Activated CD4-positive, alpha-beta memory T cell treated with anti-CD3 and anti-CD28 coated beads, Interleukin-2, amount 10 ng/mL, durations not matched to agents 7 days and 5 days (primary cell): ENCODE results near the gene CTTN. TPM values are rescaled to one million over a fixed set of nuclear protein-coding genes. Genes with fewer than 3 reads are reported as not detected.

Experiments used
- CTCF ChIA-PET: fragments of 350-600 bp; sonication (Branson Sonifier 250); formaldehyde crosslinking; loops from one replicate; lab custom pipeline; 2021; ENCODE audit warnings: antibody characterized with exemption, inconsistent platforms; lab: Charles Lee
- POLR2A ChIA-PET: fragments of 350-600 bp; sonication (Branson Sonifier 250); formaldehyde crosslinking; loops from one replicate; lab custom pipeline; 2021; ENCODE audit warnings: antibody characterized with exemption; lab: Charles Lee
- DNase-seq: peaks from one replicate; pipeline ENCODE4 v3.0.0-alpha.2; 2020
- H3K27ac Mint-ChIP-seq: one replicate; pipeline ENCODE4 v1.8.0; 2021; ENCODE audit warnings: mild to moderate bottlenecking, mixed read lengths
- H3K27me3 Mint-ChIP-seq: one replicate; pipeline ENCODE4 v1.8.0; 2021; ENCODE audit warnings: mixed read lengths
- H3K36me3 Mint-ChIP-seq: one replicate; pipeline ENCODE4 v1.8.0; 2021; ENCODE audit warnings: low read depth, mixed read lengths
- H3K4me1 Mint-ChIP-seq: one replicate; pipeline ENCODE4 v1.8.0; 2021; ENCODE audit warnings: mixed read lengths
- H3K4me3 Mint-ChIP-seq: one replicate; pipeline ENCODE4 v1.8.0; 2021; ENCODE audit warnings: mild to moderate bottlenecking, mixed read lengths
- H3K9me3 Mint-ChIP-seq: one replicate; pipeline ENCODE4 v1.8.0; 2021; ENCODE audit warnings: mixed read lengths
- total RNA-seq, 2 experiments: library from RNA; stranded (reverse); gene quantifications; one replicate each; pipeline ENCODE4 v1.2.3, GENCODE V29; 2021

The CTTN gene
- total RNA-seq, 2 experiments from 2014 or later, result 1.7 to 1.9 TPM

GRCh38 chr11:70429724-70430521 is 31.6 kb downstream of the CTTN start:
- Mint-ChIP-seq H3K36me3 (no peaks in the 10 kb centered on the region), H3K27me3 (peaks cover 3% of the 10 kb centered on the region), H3K27ac (no peak overlapping the region), H3K4me3 (no peak overlapping the region), H3K9me3 (no peaks in the 10 kb centered on the region), H3K4me1 (no peaks in the 10 kb centered on the region)
- POLR2A ChIA-PET, result no interaction called here
- no peak for DNase-seq
- CTCF ChIA-PET, result no interaction called here

DNA sequence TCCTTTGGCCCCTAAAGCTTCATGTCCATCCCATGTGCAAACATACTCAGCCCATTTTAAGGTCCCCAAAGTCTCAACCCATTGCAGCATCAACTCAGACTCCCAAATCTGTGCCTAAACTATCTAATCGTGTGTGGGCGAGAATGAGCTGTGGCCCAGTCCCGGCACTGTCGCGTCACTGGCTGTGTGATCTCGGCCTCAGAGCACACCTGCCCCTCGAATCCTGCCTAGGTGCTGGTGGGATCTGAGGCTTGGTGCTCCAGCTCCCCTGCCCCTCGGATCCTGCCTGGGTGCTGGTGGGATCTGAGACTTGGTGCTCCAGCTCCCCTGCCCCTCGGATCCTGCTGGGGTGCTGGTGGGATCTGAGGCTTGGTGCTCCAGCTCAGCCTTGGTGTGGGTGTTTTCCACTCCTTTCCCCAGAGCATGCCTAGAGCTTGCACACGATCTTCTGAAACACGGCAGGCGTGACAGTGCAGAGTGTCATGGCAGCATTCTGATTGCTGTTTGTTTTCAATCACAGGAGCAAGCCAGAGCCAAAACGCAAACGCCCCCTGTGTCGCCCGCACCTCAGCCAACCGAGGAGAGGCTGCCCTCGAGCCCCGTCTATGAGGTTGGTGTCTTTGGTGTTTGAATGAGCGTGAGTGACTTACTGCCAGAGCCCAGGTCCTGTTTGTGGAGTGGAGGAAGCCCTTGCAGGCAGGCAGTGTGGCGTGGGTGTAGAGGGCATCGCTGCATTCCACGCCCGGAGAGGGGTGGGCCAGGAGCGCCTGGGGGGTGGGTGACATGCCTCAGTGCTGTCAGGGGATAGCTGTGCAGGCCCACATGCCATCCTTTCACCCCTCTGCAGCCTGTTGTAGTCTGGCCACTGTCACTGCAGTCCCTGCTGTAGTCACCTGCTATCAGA is 32.6 kb downstream of the CTTN start:
- no peak overlapping the region for H3K4me3 Mint-ChIP-seq
- H3K27ac Mint-ChIP-seq, result no peak overlapping the region
- H3K9me3 Mint-ChIP-seq, result no peaks in the 10 kb centered on the region
- POLR2A ChIA-PET, result no interaction called here
- H3K4me1 Mint-ChIP-seq, result no peaks in the 10 kb centered on the region
- CTCF ChIA-PET, result no interaction called here
- no peaks in the 10 kb centered on the region for H3K27me3 Mint-ChIP-seq
- no peaks in the 10 kb centered on the region for H3K36me3 Mint-ChIP-seq
- DNase-seq, result no peak

DNA sequence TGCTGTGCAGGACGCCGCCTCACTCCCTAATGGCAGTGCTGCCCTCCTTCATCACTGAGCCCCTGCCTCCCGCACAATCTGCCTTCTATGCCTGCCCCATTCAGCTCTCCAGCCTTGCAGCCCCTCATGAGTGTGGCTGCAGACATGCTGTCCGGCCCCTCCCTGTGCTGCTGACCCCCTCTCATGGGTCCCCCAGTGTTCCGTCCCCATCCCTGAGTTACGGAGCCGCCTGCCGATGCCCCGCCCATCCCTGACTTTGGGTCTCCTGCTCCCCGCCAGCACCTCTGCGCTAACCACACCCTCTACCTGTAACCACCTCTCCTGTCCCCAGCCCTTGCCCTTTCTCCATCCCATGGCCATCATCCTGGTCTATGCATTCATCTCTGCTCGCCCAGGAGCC is 33.3 kb downstream of the CTTN start:
- ChIA-PET POLR2A (no interaction called here), CTCF (no interaction called here)
- Mint-ChIP-seq H3K4me3 (no peak overlapping the region), H3K27ac (no peak overlapping the region), H3K4me1 (no peaks in the 10 kb centered on the region), H3K27me3 (no peaks in the 10 kb centered on the region), H3K36me3 (no peaks in the 10 kb centered on the region), H3K9me3 (no peaks in the 10 kb centered on the region)
- no peak for DNase-seq

GRCh38 chr11:70432065-70432464 is 33.7 kb downstream of the CTTN start:
- Mint-ChIP-seq H3K27me3 (no peaks in the 10 kb centered on the region), H3K4me3 (no peak overlapping the region), H3K4me1 (no peaks in the 10 kb centered on the region), H3K27ac (no peak overlapping the region), H3K9me3 (no peaks in the 10 kb centered on the region), H3K36me3 (no peaks in the 10 kb centered on the region)
- POLR2A ChIA-PET, result no interaction called here
- CTCF ChIA-PET, result no interaction called here
- no peak for DNase-seq

GRCh38 chr11:70432580-70432979 is 34.3 kb downstream of the CTTN start:
- H3K36me3 Mint-ChIP-seq, result no peaks in the 10 kb centered on the region
- no peaks in the 10 kb centered on the region for H3K9me3 Mint-ChIP-seq
- no peak overlapping the region for H3K4me3 Mint-ChIP-seq
- no peak overlapping the region for H3K27ac Mint-ChIP-seq
- no peaks in the 10 kb centered on the region for H3K27me3 Mint-ChIP-seq
- DNase-seq, result no peak
- no peaks in the 10 kb centered on the region for H3K4me1 Mint-ChIP-seq
- POLR2A ChIA-PET, result no interaction called here
- CTCF ChIA-PET, result no interaction called here

DNA sequence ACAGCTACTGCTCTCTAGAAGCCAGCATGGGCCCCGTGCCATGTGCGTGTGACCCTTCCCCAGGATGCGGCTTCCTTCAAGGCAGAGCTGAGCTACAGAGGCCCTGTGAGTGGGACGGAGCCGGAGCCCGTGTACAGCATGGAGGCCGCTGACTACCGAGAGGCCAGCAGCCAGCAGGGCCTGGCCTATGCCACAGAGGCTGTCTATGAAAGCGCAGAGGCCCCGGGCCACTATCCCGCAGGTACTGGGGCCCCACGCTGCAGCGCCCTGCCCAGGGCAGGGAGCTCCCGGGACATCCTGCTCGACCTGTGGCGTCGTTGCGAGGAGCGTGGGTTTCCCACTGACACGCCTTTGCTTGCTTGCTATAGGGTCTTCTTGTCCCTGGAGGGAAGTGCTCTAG is 34.7 kb downstream of the CTTN start:
- no peaks in the 10 kb centered on the region for H3K9me3 Mint-ChIP-seq
- H3K36me3 Mint-ChIP-seq, result no peaks in the 10 kb centered on the region
- no peaks in the 10 kb centered on the region for H3K4me1 Mint-ChIP-seq
- ChIA-PET CTCF (no interaction called here), POLR2A (no interaction called here)
- H3K4me3 Mint-ChIP-seq, result no peak overlapping the region
- no peak for DNase-seq
- no peak overlapping the region for H3K27ac Mint-ChIP-seq
- H3K27me3 Mint-ChIP-seq, result no peaks in the 10 kb centered on the region

DNA sequence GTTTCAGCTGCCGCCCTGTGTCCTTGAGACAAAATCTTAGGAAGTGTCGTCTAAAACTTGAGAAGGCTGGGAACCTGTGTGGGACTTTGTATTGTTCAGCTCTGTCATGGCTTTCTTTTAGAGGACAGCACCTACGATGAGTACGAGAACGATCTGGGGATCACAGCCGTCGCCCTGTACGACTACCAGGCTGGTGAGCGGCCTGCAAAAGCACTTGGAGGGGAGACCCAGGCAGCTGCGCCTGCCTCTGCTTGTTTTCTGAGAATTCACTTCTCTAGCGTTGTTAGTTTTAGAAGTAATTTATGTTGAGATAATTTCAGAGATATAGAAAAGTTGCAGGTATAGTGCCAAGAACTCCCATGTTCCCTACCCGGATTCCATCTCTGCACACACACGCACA is 35.2 kb downstream of the CTTN start:
- H3K9me3 Mint-ChIP-seq, result no peaks in the 10 kb centered on the region
- no peak overlapping the region for H3K4me3 Mint-ChIP-seq
- no peaks in the 10 kb centered on the region for H3K27me3 Mint-ChIP-seq
- H3K36me3 Mint-ChIP-seq, result no peaks in the 10 kb centered on the region
- no peak for DNase-seq
- ChIA-PET CTCF (no interaction called here), POLR2A (no interaction called here)
- no peaks in the 10 kb centered on the region for H3K4me1 Mint-ChIP-seq
- H3K27ac Mint-ChIP-seq, result no peak overlapping the region

DNA sequence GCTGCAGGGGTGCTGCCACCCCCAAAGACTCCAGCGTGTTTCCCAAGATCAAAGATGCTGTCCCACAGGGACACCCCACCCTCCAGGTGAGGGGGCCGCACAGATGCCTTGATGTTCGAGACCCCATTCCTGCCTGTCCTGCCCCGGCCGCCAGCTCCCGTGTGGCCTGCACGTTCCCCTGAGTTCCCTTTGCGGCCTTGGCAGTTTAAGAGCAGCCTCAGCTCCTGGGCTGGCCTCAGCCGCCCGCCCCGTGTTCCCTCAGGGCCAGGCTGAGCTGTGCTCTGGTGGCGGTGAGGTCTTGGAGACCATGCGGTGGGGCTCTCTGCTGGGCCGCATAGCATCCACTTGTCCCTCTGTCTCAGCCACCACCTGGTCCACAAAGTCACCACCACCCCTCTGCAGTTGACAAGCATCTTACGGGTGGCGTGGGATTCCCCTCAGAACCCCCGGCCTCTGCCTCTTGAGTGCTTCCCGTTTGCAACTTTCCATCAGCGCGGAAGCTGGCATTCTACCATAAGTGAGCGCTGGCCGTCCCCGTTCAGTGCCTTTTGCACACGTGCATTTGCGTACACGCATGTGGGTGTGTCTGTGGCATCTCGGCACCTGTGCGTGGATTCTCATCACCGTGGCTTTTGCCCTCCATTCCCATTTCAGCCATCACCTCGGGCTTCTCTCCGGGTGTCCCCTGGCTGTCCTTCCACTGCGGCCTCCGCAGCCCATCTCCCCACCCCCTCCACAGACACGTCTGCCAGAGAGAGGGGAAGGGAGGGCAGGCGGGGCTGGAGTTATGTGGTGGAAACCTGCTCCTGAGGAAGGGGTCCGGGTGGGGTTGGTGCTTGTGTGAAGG is 35.9 kb downstream of the CTTN start:
- POLR2A ChIA-PET, result no interaction called here
- H3K4me3 Mint-ChIP-seq, result no peak overlapping the region

GRCh38 chr11:70434813-70435278 is 36.5 kb downstream of the CTTN start:
- Mint-ChIP-seq H3K4me3 (no peak overlapping the region), H3K4me1 (no peaks in the 10 kb centered on the region), H3K9me3 (no peaks in the 10 kb centered on the region), H3K36me3 (no peaks in the 10 kb centered on the region), H3K27ac (no peak overlapping the region), H3K27me3 (peaks cover 2% of the 10 kb centered on the region)
- no peak for DNase-seq
- ChIA-PET CTCF (no interaction called here), POLR2A (no interaction called here)

More for the DNA sequence above, 35.9 kb downstream of the CTTN start:
- Mint-ChIP-seq H3K36me3 (no peaks in the 10 kb centered on the region), H3K4me1 (no peaks in the 10 kb centered on the region), H3K27ac (no peak overlapping the region), H3K27me3 (no peaks in the 10 kb centered on the region), H3K9me3 (no peaks in the 10 kb centered on the region)
- no peak for DNase-seq
- CTCF ChIA-PET, result no interaction called here

DNA sequence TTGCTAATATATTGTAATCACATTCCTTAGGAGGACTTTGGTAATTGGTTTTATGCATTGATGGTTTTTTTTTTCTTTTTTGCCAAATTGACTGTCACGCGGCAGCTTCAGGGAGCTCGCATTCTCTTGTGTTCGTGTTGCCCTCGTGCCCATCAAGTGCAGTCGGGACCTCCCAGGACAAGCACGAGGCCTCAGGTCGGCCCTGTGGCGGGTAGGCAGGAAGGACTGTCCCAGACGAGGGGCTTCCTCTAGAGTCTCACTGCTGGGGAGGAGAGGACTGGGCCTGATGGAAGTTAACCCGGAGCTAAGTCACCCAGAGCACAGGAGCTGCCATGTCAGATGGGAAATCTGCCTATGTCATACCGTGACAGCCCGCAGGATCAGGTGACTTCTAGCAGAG is 37.0 kb downstream of the CTTN start:
- Mint-ChIP-seq H3K27ac (no peak overlapping the region), H3K9me3 (no peaks in the 10 kb centered on the region), H3K27me3 (peaks cover 2% of the 10 kb centered on the region), H3K36me3 (no peaks in the 10 kb centered on the region), H3K4me1 (no peaks in the 10 kb centered on the region), H3K4me3 (no peak overlapping the region)
- ChIA-PET CTCF (no interaction called here), POLR2A (no interaction called here)
- no peak for DNase-seq

DNA sequence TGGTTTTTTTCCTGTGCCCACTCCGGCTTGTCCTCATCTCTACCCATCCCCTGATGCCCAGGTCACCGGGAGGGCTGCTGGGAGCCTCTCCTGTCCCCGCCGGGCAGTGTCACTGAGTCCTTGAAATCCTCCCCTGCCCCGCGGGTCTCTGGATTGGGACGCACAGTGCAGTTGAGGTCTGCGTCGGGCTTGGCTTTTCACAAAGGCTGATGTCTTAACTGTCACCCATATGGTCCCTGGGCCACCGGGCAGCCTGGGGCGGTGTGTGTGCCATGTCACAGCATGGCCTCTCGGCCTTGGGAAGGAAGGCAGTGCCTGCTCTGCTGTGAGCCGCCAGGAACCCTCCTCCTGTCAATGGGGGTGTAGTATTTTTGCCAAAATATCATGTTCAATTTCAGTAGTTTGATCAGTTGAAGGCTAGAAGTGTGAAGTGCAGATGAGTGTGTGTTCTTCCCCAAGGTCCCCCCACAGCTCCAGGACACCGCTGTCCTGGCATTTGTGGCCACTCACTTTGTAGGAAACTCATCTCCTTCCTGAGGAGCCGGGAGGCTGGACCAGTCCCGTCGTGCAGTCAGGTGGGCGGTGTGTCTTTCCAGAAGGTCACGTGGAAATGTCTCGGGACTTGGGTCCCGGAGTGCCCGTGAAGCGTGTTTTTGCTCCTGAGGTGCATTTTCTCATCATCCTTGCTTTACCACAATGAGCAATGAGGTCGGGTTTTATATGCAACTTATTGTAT is 37.6 kb downstream of the CTTN start:
- Mint-ChIP-seq H3K27me3 (peaks cover 2% of the 10 kb centered on the region), H3K4me3 (no peak overlapping the region), H3K36me3 (no peaks in the 10 kb centered on the region), H3K4me1 (no peaks in the 10 kb centered on the region), H3K27ac (no peak overlapping the region), H3K9me3 (no peaks in the 10 kb centered on the region)
- DNase-seq, result no peak
- ChIA-PET CTCF (no interaction called here), POLR2A (no interaction called here)

DNA sequence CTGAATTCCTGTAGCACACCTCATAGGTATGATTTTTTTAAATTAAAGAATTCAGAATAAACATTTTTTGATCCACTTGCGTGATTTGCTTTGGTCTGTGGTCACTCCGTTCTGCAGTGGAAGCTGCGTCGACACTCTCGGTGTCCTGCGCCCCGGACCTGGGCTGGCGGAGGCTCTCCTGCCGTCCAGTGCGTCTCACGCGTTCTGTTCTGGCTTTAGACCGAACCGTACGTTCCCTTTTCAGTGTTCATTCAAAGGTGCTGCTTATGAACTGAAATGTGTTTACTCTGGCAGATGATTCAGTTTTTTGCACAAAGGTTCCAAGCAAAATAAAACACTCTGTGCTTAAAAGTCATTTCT is 38.2 kb downstream of the CTTN start:
- POLR2A ChIA-PET, result no interaction called here
- peaks cover 2% of the 10 kb centered on the region for H3K27me3 Mint-ChIP-seq
- no peaks in the 10 kb centered on the region for H3K36me3 Mint-ChIP-seq
- no peak overlapping the region for H3K4me3 Mint-ChIP-seq
- DNase-seq, result no peak
- no peak overlapping the region for H3K27ac Mint-ChIP-seq
- H3K4me1 Mint-ChIP-seq, result no peaks in the 10 kb centered on the region
- no peaks in the 10 kb centered on the region for H3K9me3 Mint-ChIP-seq
- CTCF ChIA-PET, result no interaction called here
